Measurements from ENCODE around the gene ANP32B. TPM values are rescaled to one million over a fixed set of nuclear protein-coding genes. Genes with fewer than 3 reads are reported as not detected.
A peak's percentile ranks its signal among the peaks of the same experiment; 100 is the strongest.

ANP32B gene
- 100 to 1,000 TPM; 164 to 168 TPM for total RNA-seq
- 10 to 100 TPM; 70.4 to 92.1 TPM for polyA plus RNA-seq

DNA sequence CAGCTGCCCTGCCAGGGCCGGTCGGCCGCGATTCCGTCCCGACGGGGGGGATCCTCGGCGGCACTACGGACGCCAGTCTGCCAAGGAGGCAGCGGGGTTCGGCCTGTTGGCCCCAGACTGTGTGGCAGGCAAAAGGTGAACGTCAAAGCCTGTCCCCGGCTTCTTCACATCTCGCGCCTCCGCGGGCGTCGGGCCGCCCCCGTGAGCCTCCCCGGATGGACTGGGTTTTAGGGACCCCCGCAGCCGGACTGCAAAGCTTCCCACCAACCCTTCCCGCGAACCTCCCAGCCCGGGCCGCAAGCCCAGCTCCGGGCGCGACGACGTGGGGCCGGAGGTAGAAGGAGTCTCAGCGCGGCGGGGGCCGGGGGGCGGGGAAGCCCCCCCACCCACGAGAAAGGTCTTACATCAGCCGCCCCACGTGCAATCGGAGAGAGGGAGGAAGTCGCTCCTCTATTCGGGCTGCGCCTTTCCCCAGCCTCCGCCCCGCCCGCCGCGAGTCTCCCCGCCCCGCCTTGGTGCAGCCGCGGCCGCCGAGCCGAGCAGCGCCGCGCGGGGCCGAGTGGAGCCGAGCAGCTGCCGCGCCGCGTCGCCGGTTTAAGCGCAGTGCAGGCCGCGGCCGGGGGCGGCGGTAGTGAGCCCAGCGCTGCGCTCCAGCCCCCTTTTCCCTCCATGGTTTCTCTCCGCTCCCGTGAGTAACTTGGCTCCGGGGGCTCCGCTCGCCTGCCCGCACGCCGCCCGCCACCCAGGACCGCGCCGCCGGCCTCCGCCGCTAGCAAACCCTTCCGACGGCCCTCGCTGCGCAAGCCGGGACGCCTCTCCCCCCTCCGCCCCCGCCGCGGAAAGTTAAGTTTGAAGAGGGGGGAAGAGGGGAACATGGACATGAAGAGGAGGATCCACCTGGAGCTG is at the start of gene ANP32B:
TSS of gene ANP32B (plus strand) at position 659 of the 906 bp plus-strand sequence. CDS start at position 874, 215 bp downstream.
- ChIA-PET POLR2A (ENCODE audit: partially characterized antibody) (interaction anchor here (0.7 to 9.5 kb wide), 35 partner anchors 10 to 350 kb away, joined by 3 to 176 read pairs (median 6); partner anchors contain the start of genes CORO2A, HEMGN, NANS and NCBP1), CTCF (ENCODE audit: partially characterized antibody) (interaction anchor here (0.8 to 5.6 kb wide), 19 partner anchors 10 to 274 kb away, joined by 3 to 61 read pairs (median 4); partner anchors contain the start of gene TRMO)
- Histone ChIP-seq H3K9me3 (ENCODE audit: control insufficient read depth in 1 of 2, low read length in 2 of 2) (no peaks in the 10 kb centered on the region), H3K4me3 (ENCODE audit: low read length in 2 of 2) (peak within 1 kb of the TSS; percentile 54 to 81), H3K36me3 (ENCODE audit: insufficient read depth, low read length) (no peaks in the 10 kb centered on the region), H3K27me3 (ENCODE audit: insufficient read depth, low read length) (no peaks in the 10 kb centered on the region), H3K27ac (ENCODE audit: low read depth, low read length) (peak within 1 kb of the TSS; percentile 85), H3K4me1 (ENCODE audit: insufficient read depth, low read length) (peaks cover 37% of the 10 kb centered on the region)
- intact Hi-C loops (cut with micrococcal nuclease), result loop anchor here (1.0 to 10.0 kb wide), 8 partner anchors 9 to 350 kb away; partner anchors contain the start of genes NANS, NCBP1, TBC1D2 and TRMO
- Mint-ChIP-seq H3K36me3 (peaks cover 0 to 3% of the 10 kb centered on the region in 2 donors), H3K27ac (peak within 1 kb of the TSS; percentile 81 to 91 (median 89)), H3K4me1 (peaks cover 17 to 47% (median 31%) of the 10 kb centered on the region in 4 donors), H3K27me3 (no peaks in the 10 kb centered on the region), H3K4me3 (peak within 1 kb of the TSS; percentile 77 to 94 (median 86)), H3K9me3 (no peaks in the 10 kb centered on the region)
- peak; percentile 92 to 95 (median 94) for DNase-seq

DNA sequence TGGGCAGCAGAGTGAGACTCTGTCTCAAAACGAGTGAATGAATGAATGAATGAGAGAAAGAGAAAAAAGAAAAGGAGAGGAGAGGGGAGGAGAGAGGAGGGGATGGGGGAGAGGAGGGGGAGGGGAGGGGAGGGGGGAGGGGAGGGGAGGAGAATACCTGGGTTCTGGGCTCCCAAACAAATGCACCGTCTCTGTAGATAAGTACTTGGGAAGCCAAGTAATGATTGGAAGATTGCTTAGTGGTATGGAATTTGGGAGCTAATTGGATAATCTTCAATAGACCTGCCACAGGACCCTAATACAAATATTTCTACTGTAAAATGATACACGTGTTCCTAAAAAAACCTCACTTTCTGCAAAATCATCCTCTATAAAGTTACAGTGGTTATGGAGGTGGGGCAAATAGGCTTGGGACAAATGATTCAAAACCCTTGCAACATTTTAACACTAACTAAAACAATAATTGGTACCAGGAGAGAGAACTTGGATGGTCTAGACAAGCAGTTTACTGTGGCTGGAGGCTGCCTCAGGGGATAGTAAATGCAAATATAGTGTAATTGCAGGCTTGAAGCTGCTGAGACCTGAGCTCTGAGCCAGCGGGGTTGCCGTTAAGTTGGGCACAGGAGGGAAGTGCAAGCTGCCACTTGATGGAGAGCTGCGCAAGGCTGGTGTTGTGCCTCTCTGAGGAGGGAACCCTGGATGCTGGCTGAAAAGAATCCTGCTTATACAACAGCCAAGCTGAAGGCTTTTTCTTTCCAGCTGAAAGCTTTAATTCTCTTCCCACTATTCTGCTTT is 48.6 kb upstream of the ANP32B start:
- Mint-ChIP-seq H3K27me3 (no peaks in the 10 kb centered on the region), H3K27ac (peak overlapping the region in 1 of 7 donors; percentile 55), H3K4me1 (peaks cover 39 to 66% (median 53%) of the 10 kb centered on the region in 4 donors), H3K36me3 (no peaks in the 10 kb centered on the region), H3K4me3 (no peak overlapping the region), H3K9me3 (no peaks in the 10 kb centered on the region)
- Histone ChIP-seq H3K9me3 (ENCODE audit: control insufficient read depth in 1 of 2, low read length in 2 of 2) (no peaks in the 10 kb centered on the region), H3K36me3 (ENCODE audit: insufficient read depth, low read length) (no peaks in the 10 kb centered on the region), H3K4me1 (ENCODE audit: insufficient read depth, low read length) (peaks cover 61% of the 10 kb centered on the region), H3K4me3 (ENCODE audit: low read length in 2 of 2) (no peak overlapping the region), H3K27ac (ENCODE audit: low read depth, low read length) (no peak overlapping the region), H3K27me3 (ENCODE audit: insufficient read depth, low read length) (no peaks in the 10 kb centered on the region)
- CTCF ChIA-PET (ENCODE audit: partially characterized antibody), result interaction anchor here (1.1 to 3.9 kb wide), 6 partner anchors 10 to 307 kb away, joined by 3 to 59 read pairs (median 3); partner anchors contain the start of genes ANP32B and TRMO
- DNase-seq, result no peak
- POLR2A ChIA-PET (ENCODE audit: partially characterized antibody), result interaction anchor here (0.9 to 1.8 kb wide), 5 partner anchors 10 to 49 kb away, joined by 3 to 7 read pairs (median 3); partner anchors contain the start of genes ANP32B and TRMO
- intact Hi-C loops (cut with micrococcal nuclease), result no loop called here

DNA sequence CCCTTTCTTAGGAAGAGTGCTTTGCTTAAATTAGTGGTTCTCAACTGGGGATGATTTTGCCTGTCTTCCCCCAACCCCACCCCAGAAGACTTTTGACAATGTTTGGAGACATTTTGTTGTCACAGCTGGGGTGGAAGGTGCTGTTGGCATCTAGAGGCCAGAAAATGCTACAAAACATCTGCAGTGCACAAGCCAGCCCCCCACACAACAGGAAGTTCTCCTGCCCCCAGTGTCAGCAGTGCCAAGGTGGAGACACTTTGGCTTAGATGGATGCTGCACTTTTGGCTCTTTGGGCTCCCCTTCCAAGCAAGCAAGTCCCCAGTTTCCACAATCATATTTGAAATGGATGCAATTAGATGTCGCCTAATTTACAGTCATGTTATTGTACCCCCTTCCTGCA is 47.9 kb upstream of the ANP32B start:
- Mint-ChIP-seq H3K4me3 (no peak overlapping the region), H3K9me3 (no peaks in the 10 kb centered on the region), H3K4me1 (peaks cover 35 to 59% (median 47%) of the 10 kb centered on the region in 4 donors), H3K36me3 (no peaks in the 10 kb centered on the region), H3K27me3 (no peaks in the 10 kb centered on the region), H3K27ac (no peak overlapping the region)
- ChIA-PET POLR2A (ENCODE audit: partially characterized antibody) (interaction anchor here (0.9 to 1.8 kb wide), 3 partner anchors 11 to 48 kb away, joined by 3 to 7 read pairs (median 6); partner anchors contain the start of genes ANP32B and TRMO), CTCF (ENCODE audit: partially characterized antibody) (interaction anchor here (1.1 to 3.9 kb wide), 5 partner anchors 9 to 97 kb away, joined by 3 to 59 read pairs (median 3); partner anchors contain the start of genes ANP32B and TRMO)
- no peak overlapping the region for H3K4me3 ChIP-seq (ENCODE audit: low read length in 2 of 2)
- no peaks in the 10 kb centered on the region for H3K36me3 ChIP-seq (ENCODE audit: insufficient read depth, low read length)
- intact Hi-C loops (cut with micrococcal nuclease), result no loop called here
- H3K9me3 ChIP-seq (ENCODE audit: control insufficient read depth in 1 of 2, low read length in 2 of 2), result no peaks in the 10 kb centered on the region
- peaks cover 54% of the 10 kb centered on the region for H3K4me1 ChIP-seq (ENCODE audit: insufficient read depth, low read length)
- DNase-seq, result no peak
- no peaks in the 10 kb centered on the region for H3K27me3 ChIP-seq (ENCODE audit: insufficient read depth, low read length)
- no peak overlapping the region for H3K27ac ChIP-seq (ENCODE audit: low read depth, low read length)

DNA sequence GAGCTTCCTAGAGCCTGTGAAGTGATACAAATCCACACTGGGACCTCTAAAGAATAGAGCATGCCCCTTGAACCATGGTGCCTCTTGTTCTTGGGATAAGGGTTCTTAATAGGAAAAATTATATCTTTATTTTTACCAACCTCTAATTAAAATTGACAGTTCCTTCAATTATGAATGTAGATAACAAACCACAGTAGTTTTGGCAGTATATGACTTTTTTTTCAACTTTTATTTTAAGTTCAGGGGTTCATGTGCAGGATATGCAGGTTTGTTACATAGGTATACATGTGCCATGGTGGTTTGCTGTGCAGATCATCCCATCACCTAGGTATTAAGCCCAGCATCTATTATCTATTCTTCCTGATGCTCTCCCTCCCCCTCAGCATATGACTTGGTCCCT is 46.1 kb upstream of the ANP32B start:
- Histone ChIP-seq H3K4me3 (ENCODE audit: low read length in 2 of 2) (no peak overlapping the region), H3K36me3 (ENCODE audit: insufficient read depth, low read length) (no peaks in the 10 kb centered on the region), H3K27ac (ENCODE audit: low read depth, low read length) (no peak overlapping the region), H3K4me1 (ENCODE audit: insufficient read depth, low read length) (peaks cover 37% of the 10 kb centered on the region), H3K27me3 (ENCODE audit: insufficient read depth, low read length) (no peaks in the 10 kb centered on the region), H3K9me3 (ENCODE audit: control insufficient read depth in 1 of 2, low read length in 2 of 2) (no peaks in the 10 kb centered on the region)
- ChIA-PET POLR2A (ENCODE audit: partially characterized antibody) (interaction anchor here (0.7 to 2.3 kb wide), 6 partner anchors 11 to 120 kb away, joined by 3 to 12 read pairs (median 3); partner anchors contain the start of genes ANP32B, NANS and TRMO), CTCF (ENCODE audit: partially characterized antibody) (interaction anchor here (1.4 to 8.1 kb wide), 5 partner anchors 13 to 46 kb away, joined by 6 to 61 read pairs (median 8); partner anchors contain the start of gene TRMO)
- peaks cover 20 to 42% (median 31%) of the 10 kb centered on the region in 4 donors for H3K4me1 Mint-ChIP-seq
- H3K27ac Mint-ChIP-seq, result peak overlapping the region in 3 of 7 donors; percentile 57 to 68 (median 63)
- no peak for DNase-seq
- H3K27me3 Mint-ChIP-seq, result no peaks in the 10 kb centered on the region
- no peaks in the 10 kb centered on the region for H3K9me3 Mint-ChIP-seq
- H3K36me3 Mint-ChIP-seq, result no peaks in the 10 kb centered on the region
- peak overlapping the region in 1 of 8 donors; percentile 22 for H3K4me3 Mint-ChIP-seq
- intact Hi-C loops (cut with micrococcal nuclease), result no loop called here

DNA sequence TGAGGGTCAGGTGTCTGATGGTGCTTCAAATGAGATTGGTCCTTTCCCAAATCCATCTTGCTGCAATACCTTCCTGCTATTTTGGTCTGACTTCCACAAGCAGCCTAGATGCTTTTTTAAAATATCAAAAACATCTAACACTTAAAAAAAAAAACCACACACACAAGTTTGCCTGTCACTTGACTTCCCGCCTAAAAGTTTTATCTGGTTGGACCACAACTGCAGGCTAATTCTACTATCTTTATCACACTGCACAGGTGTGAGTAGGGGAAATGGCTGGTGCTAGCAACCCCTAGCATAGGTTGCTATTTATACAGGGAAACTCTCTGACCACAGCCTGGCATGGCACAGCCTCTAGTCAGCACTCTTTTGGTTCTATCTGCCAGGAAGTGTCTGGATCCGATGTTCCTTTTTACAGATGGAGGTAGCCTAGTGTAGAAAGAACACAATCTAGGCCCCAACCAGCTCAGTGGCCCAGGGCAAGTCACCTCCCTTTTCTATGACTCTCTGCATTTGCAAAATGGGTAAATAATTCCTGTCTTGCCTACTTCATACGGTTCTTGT is 45.0 kb upstream of the ANP32B start, which contains the start of gene HEMGN:
TSS of gene HEMGN (minus strand) at position 92 of the 564 bp plus-strand sequence. CDS start at position 56, 36 bp downstream.
- Mint-ChIP-seq H3K9me3 (no peaks in the 10 kb centered on the region), H3K27ac (peak within 1 kb of the TSS; percentile 67 to 93 (median 89)), H3K36me3 (no peaks in the 10 kb centered on the region), H3K4me3 (peak within 1 kb of the TSS in 7 of 8 donors; percentile 31 to 79 (median 51)), H3K27me3 (no peaks in the 10 kb centered on the region), H3K4me1 (peaks cover 20 to 37% (median 28%) of the 10 kb centered on the region in 4 donors)
- Histone ChIP-seq H3K9me3 (ENCODE audit: control insufficient read depth in 1 of 2, low read length in 2 of 2) (no peaks in the 10 kb centered on the region), H3K27ac (ENCODE audit: low read depth, low read length) (peak within 1 kb of the TSS; percentile 38), H3K36me3 (ENCODE audit: insufficient read depth, low read length) (no peaks in the 10 kb centered on the region), H3K27me3 (ENCODE audit: insufficient read depth, low read length) (no peaks in the 10 kb centered on the region), H3K4me1 (ENCODE audit: insufficient read depth, low read length) (peaks cover 32% of the 10 kb centered on the region), H3K4me3 (ENCODE audit: low read length in 2 of 2) (no peak within 1 kb of the TSS)
- DNase-seq, result peak; percentile 59 to 80 (median 74)
- intact Hi-C loops (cut with micrococcal nuclease), result loop anchor here (1.0 kb wide), 1 partner anchor 15 kb away; no protein-coding TSS in a partner anchor
- ChIA-PET POLR2A (ENCODE audit: partially characterized antibody) (interaction anchor here (0.8 to 2.3 kb wide), 4 partner anchors 15 to 45 kb away, joined by 3 to 12 read pairs (median 8); partner anchors contain the start of genes ANP32B and TRMO), CTCF (ENCODE audit: partially characterized antibody) (interaction anchor here (1.4 to 8.1 kb wide), 2 partner anchors 14 to 16 kb away, joined by 7 to 61 read pairs; partner anchors contain the start of gene TRMO)

DNA sequence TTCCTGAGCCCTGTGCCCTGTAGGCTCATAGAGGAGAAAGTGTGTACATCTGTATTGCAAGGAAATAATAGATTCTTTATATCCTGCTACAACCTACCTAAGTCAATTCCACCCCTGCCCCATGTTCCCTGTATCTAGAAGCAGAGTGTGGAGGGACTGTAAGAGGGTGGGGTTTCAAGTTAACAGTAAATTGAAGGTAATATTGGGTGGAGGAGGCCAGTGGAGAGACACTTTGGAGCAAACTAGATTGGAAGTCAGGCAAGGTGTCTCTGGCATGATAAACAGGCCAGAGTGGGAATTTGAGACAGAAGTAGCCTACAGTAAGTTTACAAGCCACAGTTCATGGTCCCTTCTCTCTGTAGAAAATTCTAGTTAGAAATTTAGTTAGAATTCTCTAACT is 42.9 kb upstream of the ANP32B start:
- intact Hi-C loops (cut with micrococcal nuclease), result no loop called here
- no peaks in the 10 kb centered on the region for H3K27me3 ChIP-seq (ENCODE audit: insufficient read depth, low read length)
- Mint-ChIP-seq H3K9me3 (no peaks in the 10 kb centered on the region), H3K36me3 (no peaks in the 10 kb centered on the region), H3K4me3 (no peak overlapping the region), H3K27ac (peak overlapping the region in 3 of 7 donors; percentile 7 to 43 (median 24)), H3K4me1 (peaks cover 18 to 36% (median 23%) of the 10 kb centered on the region in 4 donors), H3K27me3 (no peaks in the 10 kb centered on the region)
- ChIA-PET POLR2A (ENCODE audit: partially characterized antibody) (interaction anchor here (1.4 to 1.7 kb wide), 2 partner anchors 10 to 34 kb away, joined by 3 to 4 read pairs; no protein-coding TSS in a partner anchor), CTCF (ENCODE audit: partially characterized antibody) (interaction anchor here (1.0 to 8.1 kb wide), 3 partner anchors 14 to 43 kb away, joined by 3 to 61 read pairs (median 4); partner anchors contain the start of genes ANP32B and TRMO)
- no peaks in the 10 kb centered on the region for H3K9me3 ChIP-seq (ENCODE audit: control insufficient read depth in 1 of 2, low read length in 2 of 2)
- H3K27ac ChIP-seq (ENCODE audit: low read depth, low read length), result no peak overlapping the region
- peaks cover 28% of the 10 kb centered on the region for H3K4me1 ChIP-seq (ENCODE audit: insufficient read depth, low read length)
- no peaks in the 10 kb centered on the region for H3K36me3 ChIP-seq (ENCODE audit: insufficient read depth, low read length)
- DNase-seq, result no peak
- H3K4me3 ChIP-seq (ENCODE audit: low read length in 2 of 2), result no peak overlapping the region
